Stimulated activated CD8-positive, alpha-beta memory T cell treated with anti-CD3 and anti-CD28 coated beads, Interleukin-15, amount 100 ng/mL, for 1 hour (primary cell): ENCODE data around the gene MEX3A.
"Not testable (repeated sequence)": the region's sequence is repeated elsewhere in the genome, so short reads cannot be mapped to it uniquely, and the experiment has no call there.

Experiments
- DNase-seq: peaks from one replicate; pipeline ENCODE4 v3.0.0-alpha.2; 2020; ENCODE audit warnings: low read depth

MEX3A gene

DNA sequence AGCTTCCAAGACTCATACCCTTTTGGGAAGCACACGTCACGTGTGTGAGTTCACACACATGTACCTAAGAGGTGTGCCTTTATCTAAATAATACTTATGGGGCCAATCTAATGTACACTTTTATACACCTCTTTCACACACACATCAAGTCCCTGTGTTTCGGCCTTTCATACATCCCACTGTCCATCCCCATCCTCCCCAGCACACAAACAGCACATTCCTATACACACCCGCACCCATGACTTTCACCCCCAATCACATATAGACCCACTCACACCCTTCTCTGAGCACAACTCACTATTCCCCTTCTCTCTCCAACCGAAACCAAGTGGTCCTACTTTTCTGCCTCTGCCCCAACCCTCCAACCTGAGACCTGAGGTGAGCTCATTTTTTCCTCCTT, 3.5 kb downstream of the MEX3A start:
- DNase-seq = no peak

DNA sequence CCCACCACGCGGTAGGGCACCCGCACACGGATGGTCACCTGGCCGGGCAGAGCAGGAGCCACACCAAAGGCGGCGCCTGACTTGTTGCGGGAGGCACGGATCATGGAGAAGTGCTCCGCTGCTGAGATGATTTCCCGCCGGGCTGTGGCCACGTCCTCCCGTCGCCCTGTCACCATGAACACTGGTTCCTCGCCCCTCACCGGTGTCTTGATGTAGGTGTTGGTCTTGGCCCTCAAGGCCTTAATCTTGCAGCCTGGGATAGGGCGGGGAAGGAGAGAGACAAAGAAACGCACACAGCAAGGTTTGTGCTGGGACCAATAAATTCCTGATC, 4.9 kb downstream of the MEX3A start:
- no peak for DNase-seq

DNA sequence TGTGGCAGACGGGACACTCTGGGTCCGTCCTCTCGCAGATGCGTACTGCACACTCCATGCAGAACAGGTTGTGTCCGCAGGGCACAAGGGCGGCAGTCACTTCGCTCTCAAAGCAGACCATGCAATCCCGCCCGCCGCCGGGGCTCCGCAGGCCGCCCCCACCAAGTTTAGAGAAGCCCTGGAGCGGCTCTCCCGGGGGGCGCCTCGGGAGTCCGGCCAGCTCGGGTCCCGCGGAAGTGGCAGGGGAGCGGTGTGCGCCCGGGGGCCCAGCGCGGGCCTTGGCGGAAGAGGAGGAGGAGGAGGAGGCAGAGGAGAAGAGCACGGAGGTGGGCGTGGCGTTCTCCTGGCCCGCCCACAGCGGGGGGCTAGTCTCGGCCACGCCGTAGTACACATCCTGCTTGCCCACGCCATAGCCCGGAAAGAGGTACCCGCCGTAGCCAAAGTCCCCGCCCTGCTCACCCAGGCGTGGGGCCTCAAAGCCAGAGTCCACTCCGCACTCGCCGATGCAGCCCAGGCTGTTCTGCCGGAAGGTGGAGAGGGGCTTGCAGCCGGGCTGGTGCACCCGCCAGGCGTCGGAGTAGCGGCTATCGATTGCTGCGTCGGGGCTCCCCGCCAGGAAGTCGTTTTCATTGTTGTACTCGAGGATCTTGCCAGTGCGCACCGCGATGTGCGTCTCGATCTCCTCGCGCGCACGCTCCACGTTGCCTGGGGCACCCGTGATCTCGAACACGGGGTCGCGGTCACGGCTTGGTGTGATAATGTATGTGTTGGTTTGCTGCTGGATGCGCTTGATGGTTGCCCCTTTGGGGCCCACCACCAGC, 5.4 kb downstream of the MEX3A start:
- no peak for DNase-seq

DNA sequence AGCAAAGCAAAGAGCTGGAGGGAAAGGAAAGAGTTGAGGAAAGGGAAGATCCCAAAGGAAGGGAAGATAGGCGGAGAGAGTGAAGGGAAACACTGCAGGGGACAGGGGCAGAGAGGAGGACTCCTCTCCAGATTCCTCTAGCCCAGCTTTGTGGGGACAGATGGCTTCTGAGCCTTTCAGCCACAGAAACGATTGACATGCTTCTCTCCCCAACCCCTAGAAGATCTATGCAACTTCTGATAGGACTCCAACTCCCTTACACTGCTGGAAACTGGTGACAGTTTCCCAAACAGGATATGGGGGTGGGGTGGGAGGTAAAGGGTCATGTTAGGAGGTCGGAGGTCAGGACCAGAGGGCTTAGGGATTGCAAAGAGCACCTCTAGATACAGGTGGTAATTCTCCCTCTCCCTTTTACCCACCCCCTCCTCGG, 6.5 kb downstream of the MEX3A start:
- DNase-seq = no peak

DNA sequence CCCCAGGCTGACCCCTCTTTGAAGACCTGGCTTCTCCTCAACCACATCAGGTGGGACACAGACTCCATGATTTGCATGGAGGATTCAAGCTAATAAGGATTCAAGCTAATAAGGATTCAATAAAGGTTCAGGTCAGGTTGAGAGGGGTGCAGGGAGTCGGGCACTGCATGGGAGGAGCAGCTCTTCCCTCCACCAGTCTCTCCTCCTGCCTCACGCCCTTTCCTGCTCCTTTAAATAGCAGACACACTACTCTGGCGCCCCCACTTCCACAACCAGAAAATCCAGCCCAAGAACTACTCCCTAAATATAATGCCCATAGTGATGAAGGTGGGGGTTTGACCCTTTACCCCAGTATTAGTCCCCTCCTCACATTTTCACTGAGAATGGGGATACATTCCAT, 7.1 kb downstream of the MEX3A start:
- DNase-seq = no peak

DNA sequence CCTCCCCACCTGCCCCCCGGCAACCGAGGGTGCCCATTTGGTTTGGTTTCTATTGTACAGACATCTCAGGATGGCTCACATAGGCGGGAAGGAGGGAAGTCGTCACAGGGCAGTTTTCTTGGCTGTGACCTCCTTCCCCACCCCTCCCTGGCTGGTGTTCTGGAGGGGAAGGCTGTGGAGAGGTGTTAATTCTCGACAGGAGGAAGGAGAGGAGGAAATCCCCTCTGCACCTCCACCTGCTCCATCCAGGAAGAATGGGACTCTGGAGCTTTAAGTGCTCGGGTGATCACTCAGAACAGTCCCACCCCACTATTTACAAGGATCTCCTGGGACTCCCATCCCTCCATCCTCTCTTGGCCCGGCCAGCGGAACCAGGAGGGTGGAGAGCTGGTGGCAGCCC, 7.6 kb downstream of the MEX3A start:
- no peak for DNase-seq

DNA sequence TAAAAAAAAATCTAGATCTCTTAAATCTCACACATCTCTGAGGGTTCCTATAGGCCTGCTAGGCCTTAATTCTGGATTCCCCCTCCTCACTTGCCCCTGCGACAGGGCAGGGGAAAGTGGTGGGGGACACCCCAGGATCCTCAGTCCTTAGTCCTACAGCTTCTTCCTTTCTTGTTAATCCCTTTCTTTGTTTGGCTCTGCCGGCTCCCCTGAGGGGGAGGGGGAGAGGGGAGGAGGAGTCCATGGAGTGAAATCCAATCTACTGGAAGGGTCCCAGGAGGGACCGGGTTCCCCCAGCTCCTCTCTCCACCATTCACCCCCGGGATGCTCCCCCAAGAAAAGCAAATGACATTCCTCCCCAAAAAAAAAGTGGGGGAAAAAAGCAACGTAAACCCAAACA, 8.5 kb downstream of the MEX3A start:
- no peak for DNase-seq

DNA sequence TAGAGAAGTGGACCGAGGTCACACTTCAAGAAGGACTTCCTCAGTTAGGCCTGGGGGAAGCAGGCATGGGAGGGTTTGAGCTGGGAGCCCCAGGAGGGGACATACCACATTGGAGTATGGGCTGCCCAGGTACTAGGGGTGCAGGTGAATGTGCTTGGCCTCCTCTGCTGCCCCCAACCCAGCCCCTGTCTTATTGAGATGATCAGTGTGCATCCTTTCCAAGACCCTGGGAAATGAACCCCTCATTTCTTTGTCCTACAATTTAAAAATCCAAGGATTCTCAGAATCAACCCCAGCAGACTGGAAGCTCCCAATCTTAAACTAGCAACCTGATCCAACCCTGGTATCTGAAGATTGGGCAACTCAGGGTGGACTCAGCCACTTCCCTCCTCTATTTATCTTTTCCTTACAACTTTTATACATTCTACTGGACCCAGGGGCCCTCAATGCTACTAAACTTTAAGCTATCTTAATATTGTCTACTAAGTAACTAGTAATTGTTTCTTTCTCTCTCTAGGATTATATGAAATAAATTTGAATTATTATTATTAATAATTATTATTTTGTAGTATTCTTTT, 9.1 kb downstream of the MEX3A start:
- no peak for DNase-seq

DNA sequence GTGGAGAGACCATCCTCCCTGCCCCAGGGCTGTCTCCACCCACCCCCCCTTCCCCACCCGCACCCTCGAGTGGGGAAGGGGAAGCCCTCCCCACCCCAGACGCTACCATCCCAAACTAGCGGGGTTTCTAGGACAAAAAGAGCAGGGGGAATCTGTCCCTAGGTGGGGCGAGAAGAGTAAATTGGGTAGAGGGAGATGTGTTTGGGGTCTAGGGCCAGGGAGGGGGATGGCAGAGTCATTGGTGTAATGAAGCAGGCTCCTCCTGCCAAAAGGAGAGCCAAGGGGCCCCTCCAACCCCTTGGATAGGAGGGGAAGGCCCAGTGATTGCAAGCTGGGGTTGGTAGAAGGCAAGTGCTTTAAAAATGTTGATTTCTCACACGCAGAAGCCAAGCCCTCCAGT, 10.0 kb downstream of the MEX3A start:
- no peak for DNase-seq

DNA sequence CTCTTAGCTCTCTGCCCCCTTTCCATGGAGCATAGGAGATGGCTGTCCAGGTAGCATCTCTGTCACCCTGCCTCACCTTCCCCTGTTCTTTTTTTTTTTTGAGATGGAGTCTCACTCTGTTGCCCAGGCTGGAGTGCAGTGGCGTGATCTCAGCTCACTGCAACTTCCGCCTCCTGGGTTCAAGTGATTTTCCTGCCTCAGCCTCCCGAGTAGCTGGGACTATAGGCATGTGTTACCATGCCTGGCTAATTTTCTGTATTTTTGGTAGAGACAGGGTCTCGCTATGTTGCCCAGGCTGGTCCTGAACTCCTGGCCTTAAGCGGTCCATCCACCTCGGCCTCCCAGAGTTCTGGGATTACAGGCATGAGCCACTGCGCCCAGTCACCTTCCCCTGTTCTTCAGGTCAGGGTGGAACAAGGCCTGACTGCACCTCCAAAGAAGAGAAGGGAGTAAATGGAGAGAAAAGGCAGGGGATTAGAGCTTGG, 10.9 kb downstream of the MEX3A start:
- not testable (repeated sequence) for DNase-seq

DNA sequence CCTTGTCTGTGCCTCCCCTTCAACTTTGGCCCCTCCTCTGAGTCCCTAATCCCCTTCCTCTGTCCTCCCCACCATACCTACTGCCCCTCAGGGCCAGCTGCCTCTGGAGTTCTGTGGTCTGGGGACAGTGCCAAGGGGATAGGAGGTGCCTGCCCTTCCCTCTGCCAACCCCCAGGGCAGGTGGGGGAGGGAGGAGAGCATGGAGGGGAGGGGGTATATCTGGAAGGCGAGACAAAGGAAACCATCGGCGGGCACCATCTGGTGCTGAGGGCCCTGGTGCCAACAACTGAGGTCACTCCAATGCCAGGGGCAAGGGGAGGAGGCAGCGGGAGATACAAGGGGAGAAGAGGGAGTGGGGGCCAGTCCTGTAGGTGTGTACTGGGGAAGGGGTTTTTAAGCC, 11.7 kb downstream of the MEX3A start:
- DNase-seq = no peak

DNA sequence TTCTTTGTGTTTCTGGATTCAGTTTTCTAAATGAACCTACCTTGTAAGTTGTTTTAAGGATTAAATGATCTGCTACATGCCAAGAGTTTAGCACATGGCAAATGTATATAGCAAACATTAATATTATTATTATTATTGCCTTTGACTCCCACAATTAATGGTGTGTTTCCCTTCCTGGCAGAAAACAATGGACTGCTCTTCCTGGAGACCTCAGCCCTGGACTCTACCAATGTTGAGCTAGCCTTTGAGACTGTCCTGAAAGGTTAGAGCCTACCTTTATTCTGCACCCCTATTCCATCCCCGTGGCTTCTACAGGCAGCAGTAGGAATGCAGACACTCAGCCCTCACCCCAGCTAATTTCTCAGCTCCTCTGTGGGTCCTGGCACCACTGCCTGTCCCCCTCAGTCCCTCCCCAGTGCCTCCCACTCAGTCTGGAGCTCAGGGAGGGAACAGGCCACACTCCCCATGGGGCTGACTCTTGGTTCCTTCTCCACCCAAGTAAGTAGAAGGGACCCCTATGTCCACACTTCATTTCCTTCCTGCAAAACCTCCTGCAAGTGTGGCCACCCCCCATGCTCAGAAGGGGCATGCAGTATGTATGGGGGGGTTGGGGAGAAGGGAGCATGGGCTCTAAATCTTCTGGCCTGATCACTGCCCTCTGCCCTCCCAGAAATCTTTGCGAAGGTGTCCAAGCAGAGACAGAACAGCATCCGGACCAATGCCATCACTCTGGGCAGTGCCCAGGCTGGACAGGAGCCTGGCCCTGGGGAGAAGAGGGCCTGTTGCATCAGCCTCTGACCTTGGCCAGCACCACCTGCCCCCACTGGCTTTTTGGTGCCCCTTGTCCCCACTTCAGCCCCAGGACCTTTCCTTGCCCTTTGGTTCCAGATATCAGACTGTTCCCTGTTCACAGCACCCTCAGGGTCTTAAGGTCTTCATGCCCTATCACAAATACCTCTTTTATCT, 12.5 kb downstream of the MEX3A start:
- no peak for DNase-seq

DNA sequence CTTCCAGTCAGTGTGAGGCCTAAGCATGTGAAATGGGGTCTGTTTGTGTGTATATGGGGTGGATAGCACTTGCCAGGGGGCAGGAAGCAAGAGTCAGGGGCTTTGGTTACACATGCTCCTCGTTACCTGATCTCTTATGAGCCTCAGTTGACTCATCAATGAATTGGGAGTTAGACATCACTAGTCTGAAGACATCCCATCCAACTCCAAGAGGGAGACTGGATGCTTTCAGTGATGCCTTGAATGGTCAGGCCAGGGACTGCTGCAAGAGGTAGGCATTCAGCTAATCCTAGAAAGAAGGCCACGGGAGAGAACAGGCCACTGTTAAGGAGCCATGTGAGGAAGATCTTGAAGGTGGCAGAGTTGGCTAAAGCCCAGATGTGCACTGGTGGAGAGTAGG, 15.0 kb downstream of the MEX3A start:
- no peak for DNase-seq

DNA sequence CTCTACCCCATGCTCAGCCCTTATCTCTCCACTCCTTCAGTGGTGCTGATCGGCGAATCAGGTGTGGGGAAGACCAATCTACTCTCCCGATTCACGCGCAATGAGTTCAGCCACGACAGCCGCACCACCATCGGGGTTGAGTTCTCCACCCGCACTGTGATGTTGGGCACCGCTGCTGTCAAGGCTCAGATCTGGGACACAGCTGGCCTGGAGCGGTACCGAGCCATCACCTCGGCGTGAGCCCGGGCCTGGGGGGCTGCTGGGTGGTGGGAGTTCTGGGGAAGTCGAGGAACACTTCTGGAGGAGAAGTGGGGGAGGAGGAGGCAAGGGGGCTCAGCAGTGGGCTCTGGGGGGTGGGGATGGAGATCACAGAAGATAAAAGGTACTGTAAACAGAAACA, 16.4 kb downstream of the MEX3A start:
- DNase-seq = no peak

DNA sequence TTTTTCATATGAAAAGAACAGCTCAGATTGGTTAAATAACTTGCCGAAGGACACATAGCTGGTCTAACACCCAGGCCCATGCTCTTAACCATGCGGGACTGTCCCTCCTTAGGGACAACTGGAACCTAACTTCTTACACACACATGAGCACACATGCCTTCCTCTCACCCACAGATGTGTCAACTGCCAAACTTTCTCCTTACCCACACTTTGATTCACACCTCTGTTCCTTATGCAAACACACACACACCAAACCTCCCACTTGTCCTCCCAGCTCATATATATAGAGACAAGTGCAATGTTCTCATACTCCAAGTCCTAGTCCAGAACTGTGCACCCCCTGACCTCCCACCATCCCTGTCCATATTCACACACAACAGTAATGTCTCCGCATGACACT, 17.1 kb downstream of the MEX3A start:
- no peak for DNase-seq

DNA sequence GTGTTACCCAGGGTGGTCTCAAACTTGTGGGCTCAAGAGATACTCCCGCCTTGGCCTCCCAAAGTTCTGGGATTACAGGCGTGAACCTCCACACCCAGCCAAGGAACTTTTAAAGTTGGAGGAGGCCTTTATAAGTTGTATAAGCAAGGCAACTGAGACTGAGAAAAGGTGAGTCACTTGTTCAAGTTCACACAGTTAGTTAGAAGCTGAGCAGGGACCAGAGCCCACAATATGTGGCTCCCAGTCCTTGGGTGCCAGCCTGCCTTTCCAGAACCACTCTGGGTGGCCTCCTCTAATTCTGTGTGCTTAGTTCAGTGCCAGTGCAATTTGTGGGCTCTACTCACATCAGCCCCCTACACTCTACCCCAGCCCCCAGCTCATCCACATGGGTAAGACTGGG, 17.6 kb downstream of the MEX3A start:
- DNase-seq = no peak

DNA sequence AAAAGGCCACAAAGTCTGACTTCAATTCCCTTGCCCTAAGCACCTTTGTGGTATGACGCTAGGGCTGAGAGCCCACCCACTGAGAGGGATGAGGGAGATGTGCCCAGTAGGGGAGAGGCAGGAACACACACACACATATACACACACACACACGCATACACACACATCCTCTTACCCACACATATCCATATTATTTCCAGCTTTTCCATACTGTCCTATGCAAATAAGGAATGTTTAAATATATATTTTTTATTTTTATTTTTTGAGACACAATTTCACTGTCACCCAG, 18.3 kb downstream of the MEX3A start:
- DNase-seq = no peak

DNA sequence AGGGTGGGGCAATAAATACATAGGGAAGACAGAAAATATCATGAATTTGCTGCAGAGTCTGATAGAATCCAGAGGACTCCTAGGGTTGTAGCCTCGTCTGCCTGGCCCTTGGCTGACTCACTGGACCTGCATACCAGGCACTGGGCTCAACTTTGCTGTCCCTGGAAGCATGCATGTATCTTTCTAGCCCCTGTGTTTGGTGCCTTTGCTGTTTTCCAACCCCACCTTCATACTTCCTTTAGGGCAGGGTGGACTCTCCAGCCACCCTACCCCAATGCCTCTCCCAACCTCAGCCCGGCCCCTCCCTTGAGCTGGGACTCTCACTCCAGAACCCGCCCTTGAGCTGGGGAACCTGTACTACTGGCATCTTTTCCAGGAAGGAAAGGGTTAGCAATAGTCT, 20.1 kb downstream of the MEX3A start:
- DNase-seq = no peak

DNA sequence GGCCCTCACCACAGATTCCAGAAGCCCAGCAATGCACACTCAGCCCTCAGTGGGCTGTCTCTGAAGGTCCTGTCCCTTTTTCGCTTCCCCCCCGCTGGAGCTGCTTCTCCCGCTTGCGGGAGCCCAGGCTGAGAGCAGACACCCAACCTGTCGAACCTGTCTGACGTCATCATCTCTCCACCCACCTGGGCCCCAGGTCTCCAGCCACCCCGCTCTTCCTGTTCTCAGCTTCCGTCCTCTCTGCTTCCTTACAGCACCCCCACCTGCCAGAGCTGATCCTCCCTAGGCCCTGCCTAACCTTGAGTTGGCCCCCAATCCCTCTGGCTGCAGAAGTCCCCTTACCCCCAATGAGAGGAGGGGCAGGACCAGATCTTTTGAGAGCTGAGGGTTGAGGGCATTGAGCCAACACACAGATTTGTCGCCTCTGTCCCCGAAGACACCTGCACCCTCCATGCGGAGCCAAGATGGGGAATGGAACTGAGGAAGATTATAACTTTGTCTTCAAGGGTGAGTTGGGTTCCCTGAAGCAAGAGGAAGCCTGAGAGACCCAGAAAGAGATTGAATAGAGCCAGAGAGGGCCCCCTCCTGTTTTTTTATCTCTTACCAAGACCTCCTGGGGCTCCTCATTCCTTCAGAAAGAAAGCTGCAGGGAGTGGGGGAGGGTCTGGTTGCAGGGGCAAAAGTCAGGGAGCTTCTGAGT, 21.2 kb downstream of the MEX3A start, which contains the start of gene RAB25:
Gene RAB25, plus strand, starts transcription at position 224 of the 700 bp plus-strand sequence. Its CDS starts 241 bp downstream, at position 465.
- no peak for DNase-seq

DNA sequence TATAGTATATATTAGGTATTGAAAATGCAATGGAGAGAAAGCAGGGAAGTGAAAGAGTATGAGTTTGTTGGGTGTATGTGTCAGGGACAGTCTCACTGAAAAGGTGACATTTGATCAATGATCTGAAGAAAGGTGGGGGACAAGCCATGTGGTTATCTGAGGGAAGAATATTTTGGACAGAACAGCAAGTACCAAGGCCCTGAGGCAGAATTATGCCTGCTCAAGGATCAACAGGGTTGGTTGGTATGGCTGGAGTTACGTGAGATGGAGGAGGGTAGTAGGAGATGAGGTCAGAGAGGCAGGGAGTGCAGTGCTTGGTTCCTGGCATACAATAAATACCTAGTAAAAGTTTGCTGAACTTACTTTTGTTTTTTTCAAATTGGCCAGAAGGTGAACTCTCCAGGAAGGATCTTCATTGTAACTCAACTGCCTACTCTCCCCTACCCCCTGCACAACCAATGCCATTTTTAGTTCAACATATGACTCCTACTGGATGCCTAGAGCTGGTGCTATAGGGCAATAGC, 25.9 kb downstream of the MEX3A start:
- no peak for DNase-seq

DNA sequence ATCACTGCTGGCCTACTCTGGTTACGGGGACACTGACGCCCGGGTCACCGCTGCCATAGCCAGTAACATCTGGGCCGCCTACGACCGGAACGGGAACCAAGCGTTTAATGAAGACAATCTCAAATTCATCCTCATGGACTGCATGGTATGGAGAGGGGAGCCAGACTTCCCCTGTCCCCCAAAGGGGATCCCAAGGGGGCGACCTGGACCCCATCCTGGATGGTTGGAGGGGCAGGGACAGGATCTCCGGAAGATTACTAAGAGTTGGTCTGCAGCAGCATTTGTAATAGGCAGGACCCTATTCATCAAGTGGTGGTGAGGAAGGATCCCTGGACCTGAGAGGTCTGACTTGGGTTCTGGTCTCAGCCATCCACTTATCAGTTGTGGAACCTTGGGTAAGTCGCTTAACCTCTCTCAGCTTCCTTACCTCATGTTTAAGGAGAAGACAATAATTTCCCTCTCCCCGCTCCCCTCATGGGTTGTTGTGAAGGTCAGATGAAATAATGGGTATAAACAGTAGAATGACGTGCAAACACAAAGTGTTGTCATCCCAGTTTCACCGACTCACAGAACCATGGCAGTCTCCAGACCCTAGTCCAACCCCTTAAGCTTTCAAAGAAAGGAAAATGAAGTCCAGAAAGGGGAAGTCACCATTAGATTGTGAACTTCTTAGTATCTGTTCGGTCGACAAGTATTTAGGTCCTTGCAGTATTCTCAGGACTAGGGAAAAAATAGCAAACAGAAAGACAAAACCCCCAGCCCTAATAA, 26.8 kb downstream of the MEX3A start:
- DNase-seq = no peak
